GM12865 (cell line): Measurements from ENCODE around the gene POTEI.
"Not testable (repeated sequence)": the region's sequence is repeated elsewhere in the genome, so short reads cannot be mapped to it uniquely, and the experiment has no call there.

Experiments
- DNase-seq: peaks from one replicate; pipeline ENCODE4 v3.0.0; 2010; ENCODE audit warnings: low read depth
- H3K4me3 ChIP-seq: 2 replicates; pipeline ENCODE4 v1.5.1; 2011; ENCODE audit warnings: mild to moderate bottlenecking, low read depth, low read length, control low read depth
- CTCF ChIP-seq: IDR thresholded peaks from 2 replicates; pipeline ENCODE4 v1.5.1; 2011; ENCODE audit warnings: low read length, control low read depth, low read depth, inconsistent platforms; ENCODE audit not compliant: insufficient read depth; ENCODE audit errors: missing control alignments

Gene POTEI

GRCh38 chr2:130510807-130511746 is 1.9 kb upstream of the POTEI start:
- not testable (repeated sequence) for DNase-seq

GRCh38 chr2:130491073-130491472 is 18.1 kb downstream of the POTEI start:
- H3K4me3 ChIP-seq, DNase-seq: not testable (repeated sequence)

More at GRCh38 chr2:130510807-130511746, 1.9 kb upstream of the POTEI start:
- H3K4me3 ChIP-seq = not testable (repeated sequence)

- H3K4me3 ChIP-seq, DNase-seq: not testable (repeated sequence)
Measured at GRCh38 chr2:130455413-130455812, 53.7 kb downstream of the POTEI start.

GRCh38 chr2:130454712-130455083 is 54.4 kb downstream of the POTEI start:
- H3K4me3 ChIP-seq = not testable (repeated sequence)
- TF ChIP-seq CTCF = peak; percentile 9
- peak; percentile 9 for DNase-seq

- not testable (repeated sequence) for DNase-seq, H3K4me3 ChIP-seq
Measured at GRCh38 chr2:130453955-130454711, 55.0 kb downstream of the POTEI start.

- H3K4me3 ChIP-seq = not testable (repeated sequence)
Measured at GRCh38 chr2:130452897-130453296, 56.2 kb downstream of the POTEI start.

GRCh38 chr2:130451823-130452222 is 57.3 kb downstream of the POTEI start:
- not testable (repeated sequence) for H3K4me3 ChIP-seq, DNase-seq

More at GRCh38 chr2:130452897-130453296, 56.2 kb downstream of the POTEI start:
- not testable (repeated sequence) for DNase-seq

GRCh38 chr2:130451278-130451677 is 57.9 kb downstream of the POTEI start:
- not testable (repeated sequence) for H3K4me3 ChIP-seq, DNase-seq

GRCh38 chr2:130450366-130450765 is 58.8 kb downstream of the POTEI start:
- not testable (repeated sequence) for H3K4me3 ChIP-seq, DNase-seq

- TF ChIP-seq CTCF = peak; percentile 10
- H3K4me3 ChIP-seq = peak overlapping the region; percentile 32
- DNase-seq = peak; percentile 44
Measured at GRCh38 chr2:130427631-130428030, 81.5 kb downstream of the POTEI start.

- DNase-seq, H3K4me3 ChIP-seq: not testable (repeated sequence)
Measured at GRCh38 chr2:130418845-130419244, 90.3 kb downstream of the POTEI start.

GRCh38 chr2:130416693-130417092 is 92.4 kb downstream of the POTEI start:
- not testable (repeated sequence) for H3K4me3 ChIP-seq, DNase-seq
